Adipocyte (in vitro differentiated cells): Measurements from ENCODE around the gene ERLIN1.

ENCODE experiments used
- DNase-seq: peaks from one replicate; pipeline ENCODE4 v3.0.0-alpha.2; 2015; ENCODE audit warnings: low read depth
- H3K27me3 ChIP-seq: replicated peaks from 2 replicates; pipeline ENCODE4 v1.7.0; 2013; ENCODE audit warnings: mild to moderate bottlenecking, low read length, moderate library complexity; ENCODE audit not compliant: control insufficient read depth, insufficient read depth
- H3K36me3 ChIP-seq: 2 replicates; pipeline ENCODE4 v1.7.0; 2013; ENCODE audit warnings: low read length, mild to moderate bottlenecking, moderate library complexity; ENCODE audit not compliant: control insufficient read depth, insufficient read depth, severe bottlenecking
- H3K4me1 ChIP-seq: 2 replicates; pipeline ENCODE4 v1.7.0; 2013; ENCODE audit warnings: mild to moderate bottlenecking, low read length, moderate library complexity; ENCODE audit not compliant: control insufficient read depth, insufficient read depth
- H3K4me3 ChIP-seq: 2 replicates; pipeline ENCODE4 v1.7.0; 2013; ENCODE audit warnings: mild to moderate bottlenecking, low read length, moderate library complexity
- H3K9ac ChIP-seq: 2 replicates; pipeline ENCODE4 v1.7.0; 2013; ENCODE audit warnings: mild to moderate bottlenecking, low read length, moderate library complexity
- H3K9me3 ChIP-seq: 2 replicates; pipeline ENCODE4 v1.7.0; 2013; ENCODE audit warnings: mild to moderate bottlenecking, low read length, moderate library complexity; ENCODE audit not compliant: control insufficient read depth

ERLIN1 gene

GRCh38 chr10:100104300-100104699, 81.5 kb downstream of the ERLIN1 start:
- DNase-seq, result no peak
- Histone ChIP-seq H3K4me1 (no peaks in the 10 kb centered on the region), H3K4me3 (no peak overlapping the region), H3K36me3 (no peaks in the 10 kb centered on the region), H3K27me3 (peaks cover 13% of the 10 kb centered on the region), H3K9me3 (no peaks in the 10 kb centered on the region), H3K9ac (no peak overlapping the region)

GRCh38 chr10:100103581-100103980, 82.2 kb downstream of the ERLIN1 start:
- no peaks in the 10 kb centered on the region for H3K4me1 ChIP-seq
- H3K4me3 ChIP-seq, result no peak overlapping the region
- H3K27me3 ChIP-seq, result peaks cover 10% of the 10 kb centered on the region
- peaks cover under 1% of the 10 kb centered on the region for H3K9me3 ChIP-seq
- no peak overlapping the region for H3K9ac ChIP-seq
- DNase-seq, result no peak
- H3K36me3 ChIP-seq, result no peaks in the 10 kb centered on the region

- peak; percentile 30 for DNase-seq
- H3K9ac ChIP-seq, result no peak overlapping the region
- peaks cover 4% of the 10 kb centered on the region for H3K27me3 ChIP-seq
- peaks cover 12% of the 10 kb centered on the region for H3K9me3 ChIP-seq
- no peak overlapping the region for H3K4me3 ChIP-seq
- no peaks in the 10 kb centered on the region for H3K36me3 ChIP-seq
- H3K4me1 ChIP-seq, result no peaks in the 10 kb centered on the region
These were observed 84.4 kb downstream of the ERLIN1 start for GRCh38 chr10:100101192-100102076.

- H3K27me3 ChIP-seq, result peaks cover 4% of the 10 kb centered on the region
- peaks cover 12% of the 10 kb centered on the region for H3K9me3 ChIP-seq
- H3K4me1 ChIP-seq, result no peaks in the 10 kb centered on the region
- no peak overlapping the region for H3K9ac ChIP-seq
- peak; percentile 25 for DNase-seq
- H3K36me3 ChIP-seq, result no peaks in the 10 kb centered on the region
- H3K4me3 ChIP-seq, result no peak overlapping the region
These were observed 85.1 kb downstream of the ERLIN1 start for GRCh38 chr10:100100651-100101184.
